Measurements from ENCODE around the gene NKD2.

The NKD2 gene

GRCh38 chr5:1041225-1042143 lies 32.9 kb downstream of the NKD2 start:
- no peak for TF ChIP-seq CTCF (IDR thresholded peaks at IDR 0.05)
- Histone ChIP-seq H3K27ac (no peak overlapping the region), H3K9me3 (peaks cover 3% of the 10 kb centered on the region), H3K4me3 (ENCODE audit: low read depth in 1 of 2, low read length in 1 of 2) (no peak overlapping the region), H3K27me3 (no peaks in the 10 kb centered on the region), H3K36me3 (no peaks in the 10 kb centered on the region), H3K4me1 (ENCODE audit: control insufficient read depth in 1 of 2, insufficient read depth in 1 of 2, low read depth in 1 of 2, low read length in 1 of 2) (no peaks in the 10 kb centered on the region)

GRCh38 chr5:1042626-1043025 lies 34.0 kb downstream of the NKD2 start:
- no peak overlapping the region for H3K4me3 ChIP-seq (ENCODE audit: low read depth in 1 of 2, low read length in 1 of 2)
- H3K36me3 ChIP-seq = no peaks in the 10 kb centered on the region
- H3K27me3 ChIP-seq = no peaks in the 10 kb centered on the region
- H3K9me3 ChIP-seq = peaks cover 3% of the 10 kb centered on the region
- no peak overlapping the region for H3K27ac ChIP-seq
- no peak for TF ChIP-seq CTCF (IDR thresholded peaks at IDR 0.05)
- no peaks in the 10 kb centered on the region for H3K4me1 ChIP-seq (ENCODE audit: control insufficient read depth in 1 of 2, insufficient read depth in 1 of 2, low read depth in 1 of 2, low read length in 1 of 2)

GRCh38 chr5:1043327-1043726 lies 34.7 kb downstream of the NKD2 start:
- TF ChIP-seq CTCF (IDR thresholded peaks at IDR 0.05) = no peak

GRCh38 chr5:1044117-1044516 lies 35.5 kb downstream of the NKD2 start:
- peaks cover 3% of the 10 kb centered on the region for H3K9me3 ChIP-seq
- H3K4me1 ChIP-seq (ENCODE audit: control insufficient read depth in 1 of 2, insufficient read depth in 1 of 2, low read depth in 1 of 2, low read length in 1 of 2) = no peaks in the 10 kb centered on the region
- H3K27me3 ChIP-seq = no peaks in the 10 kb centered on the region

More at GRCh38 chr5:1043327-1043726, 34.7 kb downstream of the NKD2 start:
- Histone ChIP-seq H3K4me1 (ENCODE audit: control insufficient read depth in 1 of 2, insufficient read depth in 1 of 2, low read depth in 1 of 2, low read length in 1 of 2) (no peaks in the 10 kb centered on the region), H3K9me3 (peaks cover 3% of the 10 kb centered on the region), H3K27ac (no peak overlapping the region), H3K4me3 (ENCODE audit: low read depth in 1 of 2, low read length in 1 of 2) (no peak overlapping the region), H3K27me3 (no peaks in the 10 kb centered on the region), H3K36me3 (no peaks in the 10 kb centered on the region)

GRCh38 chr5:1045960-1046560 lies 37.5 kb downstream of the NKD2 start:
- TF ChIP-seq CTCF (IDR thresholded peaks at IDR 0.05) = no peak
- H3K27ac ChIP-seq = no peak overlapping the region

More at GRCh38 chr5:1044117-1044516, 35.5 kb downstream of the NKD2 start:
- no peaks in the 10 kb centered on the region for H3K36me3 ChIP-seq
- no peak for TF ChIP-seq CTCF (IDR thresholded peaks at IDR 0.05)
- H3K4me3 ChIP-seq (ENCODE audit: low read depth in 1 of 2, low read length in 1 of 2) = no peak overlapping the region
- H3K27ac ChIP-seq = no peak overlapping the region

More at GRCh38 chr5:1045960-1046560, 37.5 kb downstream of the NKD2 start:
- H3K27me3 ChIP-seq = no peaks in the 10 kb centered on the region
- H3K4me1 ChIP-seq (ENCODE audit: control insufficient read depth in 1 of 2, insufficient read depth in 1 of 2, low read depth in 1 of 2, low read length in 1 of 2) = no peaks in the 10 kb centered on the region
- no peak overlapping the region for H3K4me3 ChIP-seq (ENCODE audit: low read depth in 1 of 2, low read length in 1 of 2)
- no peaks in the 10 kb centered on the region for H3K36me3 ChIP-seq
- H3K9me3 ChIP-seq = peaks cover 3% of the 10 kb centered on the region

Measured in neutrophil (primary cell).